ENCODE measurements around the gene UVRAG.

UVRAG gene

GRCh38 chr11:76159303-76159937 lies 344.4 kb downstream of the UVRAG start:
- Histone ChIP-seq H4K20me1 (ENCODE audit: insufficient read depth, low read length) (no peaks in the 10 kb centered on the region), H3K9ac (ENCODE audit: low read length) (no peak overlapping the region), H3K9me3 (replicated peaks; ENCODE audit: insufficient read depth, low read length) (no peaks in the 10 kb centered on the region), H3K27ac (ENCODE audit: low read length) (no peak overlapping the region), H3K9me2 (replicated peaks; ENCODE audit: insufficient read depth, low read length) (no peaks in the 10 kb centered on the region), H3F3A (ENCODE audit: insufficient read depth, low read length) (no peaks in the 10 kb centered on the region), H3K27me3 (replicated peaks; ENCODE audit: insufficient read depth, low read length) (no peaks in the 10 kb centered on the region), H3K4me1 (ENCODE audit: low read length) (no peaks in the 10 kb centered on the region), H3K36me3 (replicated peaks; ENCODE audit: insufficient read depth, low read length) (no peaks in the 10 kb centered on the region), H2AFZ (ENCODE audit: low read length) (no peak overlapping the region), H3K4me2 (ENCODE audit: low read depth, low read length) (no peak overlapping the region), H3K4me3 (ENCODE audit: low read length) (no peak overlapping the region), H3K79me2 (ENCODE audit: low read length) (no peaks in the 10 kb centered on the region)
- DNase-seq = no peak
- TF ChIP-seq CTCF (IDR thresholded peaks at IDR 0.05; ENCODE audit: low read length) (no peak), EZH2 (optimal IDR thresholded peaks at IDR 0.05; ENCODE audit: low read depth, low read length) (no peak), EZH2phosphoT487 (IDR thresholded peaks at IDR 0.05; ENCODE audit: low read length) (no peak)

- Histone ChIP-seq H3K9ac (ENCODE audit: low read length) (no peak overlapping the region), H4K20me1 (ENCODE audit: insufficient read depth, low read length) (no peaks in the 10 kb centered on the region), H3K4me1 (ENCODE audit: low read length) (no peaks in the 10 kb centered on the region), H3K4me3 (ENCODE audit: low read length) (no peak overlapping the region), H3K9me3 (replicated peaks; ENCODE audit: insufficient read depth, low read length) (no peaks in the 10 kb centered on the region), H3K4me2 (ENCODE audit: low read depth, low read length) (no peak overlapping the region), H2AFZ (ENCODE audit: low read length) (no peak overlapping the region), H3K79me2 (ENCODE audit: low read length) (no peaks in the 10 kb centered on the region), H3K9me2 (replicated peaks; ENCODE audit: insufficient read depth, low read length) (no peaks in the 10 kb centered on the region), H3K27ac (ENCODE audit: low read length) (no peak overlapping the region), H3F3A (ENCODE audit: insufficient read depth, low read length) (no peaks in the 10 kb centered on the region), H3K36me3 (replicated peaks; ENCODE audit: insufficient read depth, low read length) (no peaks in the 10 kb centered on the region), H3K27me3 (replicated peaks; ENCODE audit: insufficient read depth, low read length) (no peaks in the 10 kb centered on the region)
- DNase-seq = no peak
- TF ChIP-seq EZH2phosphoT487 (IDR thresholded peaks at IDR 0.05; ENCODE audit: low read length) (no peak), EZH2 (optimal IDR thresholded peaks at IDR 0.05; ENCODE audit: low read depth, low read length) (no peak), CTCF (IDR thresholded peaks at IDR 0.05; ENCODE audit: low read length) (no peak)
Observed at GRCh38 chr11:76159983-76160661, 345.1 kb downstream of the UVRAG start.

DNA sequence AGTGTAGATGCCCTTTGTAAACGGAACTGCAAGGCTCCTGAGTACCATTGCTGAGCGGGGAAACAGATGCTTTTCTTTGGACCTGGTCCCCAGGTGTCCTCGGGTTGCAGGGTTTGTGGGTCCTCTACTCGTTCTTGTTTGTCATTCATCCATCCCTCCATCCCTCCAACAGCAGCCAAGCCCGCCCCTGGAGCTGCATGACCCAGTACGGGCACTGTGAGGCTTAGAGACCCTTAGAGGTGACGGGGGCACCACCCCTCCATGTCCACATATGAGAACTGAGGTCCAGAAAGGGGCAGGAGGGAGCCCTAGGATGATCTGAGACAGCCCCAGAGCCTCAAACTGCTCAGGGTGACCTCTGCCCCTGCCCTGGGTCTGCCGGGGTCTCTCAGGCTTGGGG lies 345.8 kb downstream of the UVRAG start:
- Histone ChIP-seq H3K27ac (ENCODE audit: low read length) (no peak overlapping the region), H3K9me2 (replicated peaks; ENCODE audit: insufficient read depth, low read length) (no peaks in the 10 kb centered on the region), H4K20me1 (ENCODE audit: insufficient read depth, low read length) (no peaks in the 10 kb centered on the region), H3K4me3 (ENCODE audit: low read length) (no peak overlapping the region), H3K79me2 (ENCODE audit: low read length) (no peaks in the 10 kb centered on the region), H3K36me3 (replicated peaks; ENCODE audit: insufficient read depth, low read length) (no peaks in the 10 kb centered on the region), H2AFZ (ENCODE audit: low read length) (no peak overlapping the region), H3K9ac (ENCODE audit: low read length) (no peak overlapping the region), H3K27me3 (replicated peaks; ENCODE audit: insufficient read depth, low read length) (no peaks in the 10 kb centered on the region), H3K9me3 (replicated peaks; ENCODE audit: insufficient read depth, low read length) (no peaks in the 10 kb centered on the region), H3F3A (ENCODE audit: insufficient read depth, low read length) (no peaks in the 10 kb centered on the region), H3K4me1 (ENCODE audit: low read length) (no peaks in the 10 kb centered on the region), H3K4me2 (ENCODE audit: low read depth, low read length) (no peak overlapping the region)
- no peak for DNase-seq
- no peak for TF ChIP-seq EZH2phosphoT487 (IDR thresholded peaks at IDR 0.05; ENCODE audit: low read length)
- TF ChIP-seq EZH2 (optimal IDR thresholded peaks at IDR 0.05; ENCODE audit: low read depth, low read length) = no peak
- TF ChIP-seq CTCF (IDR thresholded peaks at IDR 0.05; ENCODE audit: low read length) = no peak
